HG03066 (cell line): ENCODE data around the gene TXNRD1.

Experiments
- ATAC-seq: cut with Tn5 transposase; IDR thresholded peaks from one replicate; pipeline ENCODE4 v1.9.1; 2021; ENCODE audit warnings: low read depth; ENCODE audit not compliant: unreplicated experiment

The TXNRD1 gene

DNA sequence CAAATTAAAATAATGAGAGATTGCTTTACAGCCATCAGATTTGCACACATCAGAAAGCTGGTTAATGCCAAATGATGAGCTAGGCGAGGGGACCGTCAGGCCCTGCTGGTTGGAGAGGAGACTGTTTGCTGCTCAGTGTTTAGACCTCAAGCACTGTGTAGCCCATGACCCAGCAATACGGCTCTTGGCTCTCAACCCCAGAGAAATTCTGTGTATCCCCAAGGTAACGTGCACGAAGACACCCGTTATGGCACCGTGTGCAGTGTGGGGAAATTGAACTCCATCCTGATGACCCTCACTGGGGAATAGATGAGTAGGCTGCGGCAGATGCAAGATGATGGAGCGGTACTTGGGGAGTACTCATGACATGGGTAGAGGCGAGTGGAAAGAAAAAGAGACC, 143.6 kb downstream of the TXNRD1 start:
- no peak for ATAC-seq

DNA sequence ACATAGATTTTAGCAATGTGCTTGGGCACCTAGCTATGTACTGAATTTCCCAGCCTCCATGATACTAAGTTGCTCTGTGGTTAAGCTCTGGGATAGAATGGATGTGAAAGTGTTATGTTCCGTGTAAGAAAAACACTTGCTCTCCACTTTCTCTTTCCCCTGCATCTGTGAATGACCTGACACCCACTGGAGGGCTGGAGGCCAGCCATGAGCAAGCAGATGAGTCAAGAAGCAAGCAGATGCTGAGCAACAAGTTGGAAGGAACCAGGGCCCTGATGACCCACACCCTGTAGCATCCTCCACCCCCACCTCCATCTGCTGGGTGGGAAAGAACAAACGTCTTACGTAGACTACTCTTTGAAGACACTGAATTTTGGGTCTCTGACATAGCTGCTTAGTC, 144.6 kb downstream of the TXNRD1 start:
- ATAC-seq, result no peak

DNA sequence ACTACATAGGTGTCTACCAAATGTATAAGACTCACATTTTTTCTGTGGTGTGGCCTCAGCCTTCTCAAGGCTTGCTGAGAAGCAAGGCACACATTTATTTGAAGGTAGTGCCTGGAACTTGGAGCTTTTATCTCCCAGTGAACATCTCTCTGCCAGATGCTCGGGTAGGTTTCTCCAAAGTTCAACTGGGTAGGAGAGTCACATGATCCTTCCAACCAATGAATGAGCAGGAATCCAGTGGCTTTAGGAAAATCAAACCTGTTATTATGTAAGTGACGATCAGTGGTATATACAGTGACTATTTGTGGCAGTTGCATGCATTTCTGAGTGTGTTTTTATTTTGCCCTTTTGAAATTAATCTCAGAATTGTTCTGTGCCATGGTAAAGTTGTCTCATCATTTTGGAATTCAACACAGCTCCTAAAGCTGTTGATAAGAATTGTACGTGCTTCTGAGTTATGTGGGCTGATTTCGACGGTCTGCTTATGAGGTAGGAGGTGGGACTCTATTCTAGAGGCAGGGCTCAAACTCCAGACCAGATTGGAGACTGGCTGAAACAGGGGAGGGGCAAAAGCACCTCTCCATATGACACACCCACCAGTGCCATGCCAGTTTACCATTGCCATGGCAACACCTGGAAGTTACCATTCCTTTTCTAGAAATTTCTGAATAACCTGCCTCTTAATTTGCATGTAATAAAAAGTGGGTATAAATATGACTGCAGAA, 145.6 kb downstream of the TXNRD1 start:
- no peak for ATAC-seq

DNA sequence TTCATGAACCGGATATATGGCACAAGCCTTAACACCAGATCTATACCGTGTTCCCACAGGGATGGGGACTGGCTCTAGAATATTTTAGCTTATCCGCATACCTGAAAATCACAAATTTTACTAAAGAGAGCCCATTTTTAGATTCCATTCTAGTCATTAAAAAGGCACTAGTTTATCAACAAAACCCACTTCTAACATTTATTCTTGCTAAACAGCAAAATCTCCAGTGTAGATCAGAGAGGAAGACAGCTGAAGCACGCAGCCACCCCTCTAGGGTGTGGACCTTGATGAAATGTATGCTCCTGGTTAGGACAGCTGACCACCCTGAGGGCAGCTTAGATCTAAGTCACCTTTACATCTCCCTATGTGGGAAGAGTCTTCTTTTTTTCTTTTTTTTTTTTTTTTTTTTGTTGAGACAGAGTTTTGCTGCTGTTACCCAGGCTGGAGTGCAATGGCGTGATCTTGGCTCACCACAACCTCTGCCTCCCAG, 150.4 kb downstream of the TXNRD1 start:
- no peak for ATAC-seq

DNA sequence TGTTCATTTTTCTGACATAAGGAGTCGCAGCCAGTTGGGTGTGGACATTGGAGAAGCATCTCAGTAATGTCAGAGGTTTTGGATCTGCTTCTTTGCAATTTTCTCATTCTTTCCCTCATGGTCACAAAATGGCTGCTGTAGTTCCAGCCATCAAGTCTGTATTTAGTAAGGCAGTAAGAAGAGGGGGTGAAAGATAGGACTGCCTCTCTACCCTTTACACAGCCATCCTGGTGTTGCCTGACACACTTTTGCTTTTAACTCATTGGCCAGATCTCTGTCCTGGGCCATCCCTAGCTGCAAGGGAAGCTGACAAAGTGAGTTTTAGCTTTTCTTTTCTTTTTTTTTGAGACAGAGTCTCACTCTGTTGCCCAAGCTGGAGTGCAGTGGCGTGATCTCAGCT, 154.1 kb downstream of the TXNRD1 start:
- ATAC-seq, result no peak

DNA sequence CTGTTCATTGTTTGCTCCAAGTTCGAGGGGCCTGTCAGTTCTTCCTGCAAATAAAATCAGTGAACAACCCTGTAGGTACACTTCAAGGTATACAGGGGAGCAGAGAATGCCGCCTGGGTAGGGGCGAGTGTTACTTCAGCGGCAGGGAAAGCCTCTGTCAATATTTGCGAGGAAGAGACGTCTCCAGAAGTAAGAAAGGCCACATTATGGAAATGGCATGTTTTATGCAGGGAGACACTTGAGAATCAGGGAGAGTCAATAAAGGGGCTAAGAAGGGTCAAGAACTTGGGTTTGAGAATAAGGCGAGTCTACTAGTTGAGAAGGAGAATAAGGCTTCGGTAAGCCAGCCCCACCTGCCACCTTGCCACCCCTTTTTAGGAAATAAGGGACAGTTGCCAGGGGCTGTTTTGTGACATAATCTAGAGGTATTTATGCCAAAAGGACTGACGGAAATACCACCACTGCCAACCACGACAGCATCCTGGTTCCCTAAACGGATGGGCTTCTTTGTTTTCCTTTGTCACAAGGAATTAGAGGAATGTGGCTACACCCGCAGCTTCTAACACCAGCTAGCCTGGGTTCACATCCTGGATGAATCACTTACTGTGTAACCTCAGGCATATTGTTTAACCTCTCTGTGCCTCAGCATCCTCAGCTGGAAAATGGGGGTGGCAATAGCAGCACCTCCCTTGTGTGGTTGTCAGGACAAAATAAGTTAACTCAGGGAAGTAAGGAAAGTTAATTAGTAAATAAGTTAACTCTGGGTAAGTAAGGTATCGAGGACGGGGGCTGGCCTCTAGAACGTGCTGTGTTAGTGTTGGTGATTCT, 155.7 kb downstream of the TXNRD1 start:
- no peak for ATAC-seq

DNA sequence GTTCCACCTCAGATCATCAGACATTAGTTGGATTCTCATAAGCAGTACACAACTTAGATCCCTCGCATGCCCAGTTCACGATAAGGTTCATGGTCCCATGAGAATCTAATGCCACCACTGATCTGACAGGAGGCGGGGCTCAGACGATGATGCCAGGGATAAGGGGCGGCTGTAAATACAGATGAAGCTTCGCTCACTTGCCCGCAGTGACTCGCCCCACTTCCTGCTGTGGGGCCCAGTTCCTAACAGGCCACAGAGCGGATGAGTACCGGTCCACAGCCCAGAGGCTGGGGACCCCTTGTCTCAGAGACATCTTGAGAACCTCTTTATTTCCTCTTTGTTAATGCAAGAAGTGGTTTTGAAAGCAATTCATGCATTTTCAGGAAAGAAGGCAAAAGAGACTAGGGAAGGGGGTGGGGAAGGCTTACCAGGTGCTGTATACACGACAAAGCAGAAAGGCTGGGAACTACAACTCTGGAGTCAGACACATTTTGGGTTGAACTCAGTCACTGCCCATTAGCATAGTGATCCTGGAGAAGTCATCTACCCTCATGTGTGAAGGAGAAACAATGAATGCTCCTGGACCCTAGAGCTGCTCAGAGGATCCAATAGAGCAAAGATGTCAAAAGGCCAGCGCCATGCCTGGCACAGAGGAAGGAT, 156.6 kb downstream of the TXNRD1 start:
- no peak for ATAC-seq

DNA sequence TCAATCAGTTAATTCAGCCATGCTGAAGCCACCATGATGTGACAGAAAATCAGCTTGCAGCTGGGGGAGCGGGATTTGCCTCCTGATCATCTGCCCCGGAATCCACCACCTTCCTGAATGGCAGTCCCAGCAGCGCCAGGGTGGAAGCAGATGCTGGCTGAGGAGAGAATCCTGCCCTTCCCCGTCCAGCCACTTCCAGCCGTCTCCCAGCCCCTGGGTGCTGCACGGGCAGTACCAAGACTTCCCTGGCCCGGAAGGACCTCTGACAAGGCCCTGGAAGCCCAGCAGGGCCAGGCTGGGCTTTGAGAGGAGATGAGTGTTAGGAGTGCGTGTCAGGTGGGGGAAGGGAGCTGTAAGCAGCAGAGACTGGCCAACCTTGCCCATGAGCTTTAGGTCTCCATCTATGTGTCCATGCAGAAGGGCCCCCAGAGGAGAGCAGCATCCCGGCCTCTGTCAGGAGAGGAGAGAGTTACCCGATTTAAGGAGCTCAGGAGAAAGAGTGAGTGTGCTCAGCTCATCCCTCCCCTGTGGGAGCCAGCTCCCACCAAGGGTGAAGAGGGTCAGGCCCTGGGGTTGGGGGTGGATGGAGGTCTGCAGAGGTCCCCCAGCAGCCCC, 157.2 kb downstream of the TXNRD1 start:
- no peak for ATAC-seq

DNA sequence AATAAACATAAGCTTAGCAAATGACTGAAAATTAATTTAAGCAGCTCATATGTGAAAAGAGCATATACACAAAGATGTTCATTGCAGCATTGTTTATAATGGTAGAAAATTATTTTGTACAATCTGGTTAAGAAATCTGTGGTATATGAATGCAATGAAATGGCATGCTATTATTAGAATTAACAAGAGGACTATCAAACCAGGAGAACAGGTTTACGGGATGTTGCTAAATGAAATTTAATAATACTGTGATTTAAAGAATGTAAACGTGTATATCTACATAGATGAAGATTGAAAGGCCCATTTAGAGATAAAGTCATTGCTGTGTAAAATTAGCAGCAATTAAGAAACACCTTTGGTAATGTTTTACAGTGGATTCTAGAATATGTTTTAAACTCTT, 158.5 kb downstream of the TXNRD1 start:
- ATAC-seq, result no peak

DNA sequence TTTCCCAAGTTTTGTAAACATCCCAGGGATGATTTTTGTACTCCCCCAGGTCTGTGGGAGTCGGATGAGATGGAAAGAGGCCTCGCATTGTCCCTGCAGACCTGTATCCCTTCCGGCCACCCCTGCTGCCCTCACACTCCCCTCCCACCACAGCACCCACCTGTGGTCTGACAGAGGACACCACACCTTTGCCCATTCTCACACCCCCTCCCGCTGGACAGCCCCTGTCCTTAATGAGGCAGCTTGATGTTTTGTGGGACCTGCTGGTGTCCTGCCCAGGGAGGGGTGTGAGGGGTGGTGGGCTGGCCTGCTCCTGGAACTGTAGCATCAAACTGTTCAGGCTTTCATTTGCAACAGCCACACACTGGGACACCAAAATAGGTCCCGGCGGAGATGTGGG, 159.2 kb downstream of the TXNRD1 start:
- no peak for ATAC-seq

DNA sequence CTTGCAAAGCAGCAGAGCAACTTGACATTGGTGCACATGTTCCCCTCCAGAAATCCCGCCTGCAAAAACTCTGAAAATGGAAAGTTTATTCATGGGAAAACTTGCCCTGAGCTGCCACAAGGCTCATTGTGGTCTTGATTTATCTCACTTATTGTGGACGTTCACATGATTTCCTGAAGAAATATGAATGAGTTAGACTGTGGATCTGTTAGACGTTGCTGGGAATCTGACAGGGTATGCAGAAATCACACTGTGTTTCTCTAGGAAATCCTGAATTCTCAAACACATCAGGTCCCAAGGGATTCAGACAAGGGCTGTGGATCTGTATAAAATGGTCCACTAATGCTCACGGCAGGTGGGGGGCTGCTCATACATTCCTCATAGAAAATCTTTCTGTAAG, 160.2 kb downstream of the TXNRD1 start:
- ATAC-seq, result no peak

DNA sequence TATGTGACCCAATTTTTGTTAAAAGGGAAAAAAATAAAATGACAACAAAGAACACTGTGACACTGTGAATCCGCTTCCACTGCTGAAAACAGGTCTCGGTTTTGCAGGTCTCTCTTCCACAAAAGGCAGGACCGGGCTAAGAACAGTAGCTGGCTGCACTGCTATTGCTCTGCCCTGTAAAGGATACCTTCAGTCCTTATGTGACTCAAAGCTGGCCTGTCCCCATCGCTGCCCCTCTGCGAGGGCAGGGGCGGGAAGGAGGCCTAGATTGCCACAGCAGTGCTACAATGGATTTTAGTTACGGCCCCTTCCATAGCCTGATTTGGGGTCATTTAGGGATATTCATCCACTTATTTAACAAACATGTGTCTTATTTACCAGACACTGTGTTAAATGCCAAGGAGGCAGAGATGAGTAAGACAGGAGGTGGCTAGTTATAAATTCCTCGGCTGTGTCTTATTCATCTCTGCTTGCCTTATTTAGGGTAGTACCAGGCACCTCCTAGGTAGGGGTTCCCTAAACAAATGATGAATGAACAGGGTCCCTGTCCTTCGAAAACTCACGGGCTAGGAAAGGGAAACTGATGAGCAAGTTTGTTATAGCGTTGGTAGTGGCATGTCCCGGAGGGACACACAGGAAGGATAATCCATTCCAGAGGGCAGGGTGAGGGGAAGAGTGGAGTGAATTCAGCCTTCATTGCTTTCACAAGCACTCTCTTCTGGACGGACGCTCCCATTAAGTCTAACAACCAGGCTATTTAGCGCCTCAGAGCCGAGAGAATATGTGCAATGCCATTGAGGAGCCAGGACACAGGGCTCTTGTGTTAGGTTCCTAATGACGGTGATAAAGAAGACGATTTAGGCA, 161.3 kb downstream of the TXNRD1 start:
- no peak for ATAC-seq

DNA sequence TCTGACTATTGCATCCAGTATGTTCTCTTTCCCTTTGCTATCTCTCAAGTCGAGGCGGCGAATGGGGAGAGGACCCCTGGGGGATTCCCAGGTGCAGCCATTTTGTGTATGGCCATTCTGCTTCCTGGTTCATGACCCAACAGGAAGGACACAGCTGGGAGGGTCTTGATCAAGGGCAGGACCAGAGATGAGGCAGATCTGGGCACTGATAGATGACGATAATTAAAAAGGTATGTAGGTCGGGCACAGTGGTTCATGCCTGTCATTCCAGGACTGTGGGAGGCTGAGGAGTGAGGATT, 161.9 kb downstream of the TXNRD1 start:
- no peak for ATAC-seq

DNA sequence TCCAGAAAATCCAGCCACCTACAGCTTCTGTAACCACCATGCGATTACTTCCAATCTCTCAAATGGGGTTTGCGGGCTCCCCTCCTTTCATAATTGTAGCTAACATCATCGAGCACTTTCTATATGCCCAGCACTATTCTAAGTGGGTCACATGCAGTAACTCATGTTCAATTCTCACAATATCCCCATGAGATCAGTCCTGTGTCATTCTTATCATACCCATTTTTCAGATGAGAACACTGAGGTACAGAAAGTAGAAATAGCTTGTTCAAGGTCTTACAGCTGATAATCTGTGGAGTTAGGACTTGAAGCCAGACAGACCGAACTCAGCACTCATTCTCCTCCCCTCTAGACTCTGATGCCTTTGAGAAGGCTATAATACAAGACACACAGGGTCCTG, 162.8 kb downstream of the TXNRD1 start:
- no peak for ATAC-seq

DNA sequence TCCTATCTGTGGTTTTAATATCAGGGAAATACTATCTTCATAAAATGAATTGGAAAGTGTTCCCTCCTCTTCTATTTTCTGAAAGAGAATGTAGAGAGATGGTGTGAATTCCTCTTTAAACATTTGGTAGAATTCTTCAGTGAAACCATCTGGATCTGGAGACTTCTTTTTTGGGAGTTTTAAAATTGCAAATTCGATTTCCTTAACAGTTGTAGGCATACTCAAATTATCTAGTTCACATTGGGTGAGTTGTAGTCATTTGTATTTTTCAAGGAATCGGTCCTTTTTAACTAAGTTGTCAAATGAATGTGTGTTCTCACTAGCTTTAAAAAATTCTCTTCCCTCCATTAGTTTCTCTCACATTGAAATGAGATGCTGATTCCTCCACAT, 165.8 kb downstream of the TXNRD1 start:
- ATAC-seq, result no peak

DNA sequence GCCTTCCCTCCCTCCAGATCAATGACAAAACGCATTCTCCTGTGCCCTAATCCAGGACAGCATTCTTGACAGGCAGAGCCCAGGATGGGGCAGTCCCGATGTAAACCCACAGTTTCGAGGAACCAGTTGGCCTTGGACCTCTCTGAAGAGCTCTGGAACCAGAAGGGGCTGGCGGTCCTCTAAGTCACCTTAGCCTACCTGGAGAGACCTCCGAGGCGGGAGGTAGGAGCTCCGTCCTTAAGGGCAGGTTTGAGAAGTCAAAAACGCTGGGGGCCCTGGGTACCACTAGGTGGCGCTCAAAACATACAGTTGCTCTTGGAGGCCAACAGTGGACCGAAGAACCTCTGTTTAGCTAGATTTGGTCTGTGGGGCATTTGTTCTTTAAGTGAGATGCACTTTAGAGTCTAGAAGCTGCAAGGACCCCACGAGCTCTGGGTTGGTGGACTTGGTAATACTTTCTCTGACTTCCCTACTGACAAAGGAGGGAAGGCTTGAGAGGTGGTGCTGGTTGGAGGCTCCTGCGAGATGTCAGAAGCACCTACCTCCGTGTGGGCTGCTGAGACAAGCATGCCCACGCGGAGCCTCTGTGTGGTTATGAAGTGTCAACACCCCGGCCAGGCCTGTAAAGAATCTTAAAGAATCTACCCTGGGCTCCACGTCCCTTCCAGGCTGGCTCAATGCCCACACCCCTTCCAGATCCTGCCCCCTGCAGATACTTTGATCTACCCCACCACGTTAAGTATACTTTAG, 166.3 kb downstream of the TXNRD1 start:
- ATAC-seq, result no peak

DNA sequence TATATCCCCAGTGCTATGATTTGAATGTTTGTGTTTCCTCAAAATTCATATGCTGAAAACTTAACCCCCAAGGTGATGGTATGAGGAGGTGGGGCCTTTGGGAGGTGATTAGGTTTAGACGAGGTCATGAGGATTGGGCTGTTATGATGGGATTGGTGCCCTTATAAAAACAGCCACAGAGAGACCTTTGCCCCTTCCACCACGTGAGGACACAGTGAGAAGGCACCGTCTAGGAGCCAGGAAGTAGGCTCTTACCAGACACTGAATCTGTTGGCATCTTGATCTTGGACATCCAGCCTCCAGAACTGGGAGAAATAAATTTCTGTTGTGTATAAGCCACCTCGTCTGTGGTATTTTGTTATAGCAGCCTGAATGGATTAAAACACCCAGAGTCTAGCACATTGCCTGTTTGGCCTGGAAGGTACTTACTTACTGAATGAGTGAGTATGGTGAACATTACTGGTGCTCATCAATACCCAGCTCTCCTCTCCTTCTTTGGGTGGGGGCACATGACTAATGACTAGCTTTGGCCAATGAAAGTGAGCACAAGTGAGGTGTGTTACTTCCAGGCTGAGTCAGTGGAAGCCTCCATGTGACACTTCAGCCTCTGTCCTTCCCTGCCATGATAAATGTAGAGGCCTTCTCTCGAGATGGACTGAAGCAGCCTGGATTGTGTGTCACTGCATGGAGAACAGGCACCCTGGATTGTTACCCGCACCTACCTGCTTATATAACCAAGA, 168.7 kb downstream of the TXNRD1 start:
- no peak for ATAC-seq

DNA sequence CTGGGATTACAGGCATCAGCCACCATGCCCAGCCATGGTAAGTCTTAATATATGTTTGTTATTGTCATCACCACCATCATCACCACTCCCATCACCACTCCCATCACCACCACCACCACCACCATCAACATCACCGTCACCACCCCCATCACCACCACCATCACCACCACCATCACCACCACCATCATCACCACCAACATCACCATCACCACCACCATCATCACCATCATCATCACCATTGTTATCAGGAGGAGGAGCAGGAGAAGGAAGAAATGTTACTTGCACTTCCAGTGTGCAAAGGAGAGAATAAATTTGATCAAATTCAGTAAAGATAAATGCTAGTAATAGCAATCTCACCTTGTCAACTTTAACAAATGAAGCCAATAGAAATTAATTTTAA, 169.9 kb downstream of the TXNRD1 start:
- ATAC-seq, result no peak

DNA sequence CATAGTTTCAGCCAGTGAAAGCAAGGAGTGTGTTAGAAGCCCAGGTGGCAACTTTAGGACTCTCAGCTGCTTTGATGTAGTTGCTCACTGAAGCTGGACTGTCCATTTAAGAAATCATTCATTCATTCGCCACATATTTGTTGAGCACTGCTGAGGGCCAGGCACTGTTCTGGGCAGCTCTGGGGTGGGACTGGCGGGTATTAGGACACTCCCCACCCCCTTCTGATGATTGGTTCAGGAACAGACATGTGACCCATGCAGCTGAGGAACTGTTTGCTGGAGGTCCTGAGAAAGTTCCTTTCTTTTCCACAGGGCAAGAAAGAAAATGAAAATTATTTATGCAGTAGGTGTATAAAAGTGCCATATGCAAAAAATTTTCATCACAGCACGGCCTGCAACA, 170.9 kb downstream of the TXNRD1 start:
- no peak for ATAC-seq
